SU-DHL-6 (cell line): ENCODE results near the gene CDK5RAP2.

Experiments used
- CTCF ChIP-seq: fragments of 200-600 bp; sonication (generic); IDR thresholded peaks from one replicate; pipeline ENCODE4 v1.5.1; 2017; ENCODE audit warnings: antibody characterized with exemption, mild to moderate bottlenecking, low read length, moderate library complexity; ENCODE audit not compliant: insufficient read depth, poor library complexity, severe bottlenecking
- EZH2phosphoT487 ChIP-seq: fragments of 200-600 bp; sonication (generic), shearing (Covaris generic); conservative IDR thresholded peaks from 2 replicates; pipeline ENCODE4 v1.6.1; 2018; ENCODE audit warnings: mild to moderate bottlenecking, antibody characterized with exemption, low read length, moderate library complexity, mixed read lengths

GRCh38 chr9:120572472-120572871 is 7.5 kb downstream of the CDK5RAP2 start:
- TF ChIP-seq CTCF, result no peak
- TF ChIP-seq EZH2phosphoT487, result no peak
